Endothelial cell (in vitro differentiated cells): Measurements from ENCODE around the gene PTPRK. TPM values are rescaled to one million over a fixed set of nuclear protein-coding genes. Genes with fewer than 3 reads are reported as not detected.
A peak's percentile ranks its signal among the peaks of the same experiment; 100 is the strongest.

Experiments used
- DNase-seq: peaks from one replicate; pipeline ENCODE4 v3.0.0; 2021; ENCODE audit warnings: low spot score
- H3K27ac Mint-ChIP-seq: one replicate; pipeline ENCODE4 v1.8.0; 2021; ENCODE audit warnings: mixed read lengths, inconsistent platforms; ENCODE audit not compliant: unreplicated experiment
- H3K27me3 Mint-ChIP-seq: one replicate; pipeline ENCODE4 v1.8.0; 2021; ENCODE audit warnings: mild to moderate bottlenecking, moderate library complexity, mixed read lengths, inconsistent platforms; ENCODE audit not compliant: unreplicated experiment
- H3K36me3 Mint-ChIP-seq: one replicate; pipeline ENCODE4 v1.8.0; 2021; ENCODE audit warnings: mild to moderate bottlenecking, low read depth, mixed read lengths, inconsistent platforms; ENCODE audit not compliant: unreplicated experiment
- H3K4me1 Mint-ChIP-seq: one replicate; pipeline ENCODE4 v1.8.0; 2021; ENCODE audit warnings: mild to moderate bottlenecking, mixed read lengths, inconsistent platforms; ENCODE audit not compliant: unreplicated experiment
- H3K4me3 Mint-ChIP-seq: one replicate; pipeline ENCODE4 v1.8.0; 2021; ENCODE audit warnings: mild to moderate bottlenecking, mixed read lengths, inconsistent platforms; ENCODE audit not compliant: unreplicated experiment
- H3K9me3 Mint-ChIP-seq: one replicate; pipeline ENCODE4 v1.8.0; 2021; ENCODE audit warnings: mixed read lengths, inconsistent platforms; ENCODE audit not compliant: unreplicated experiment
- total RNA-seq: library from RNA; stranded (reverse); fragmentation: NEBNext Ultra II Directional; extraction: Animal tissue kit (Norgen Biotek cat#: 25700); gene quantifications from one replicate; pipeline ENCODE4 v1.2.1, GENCODE V29; 2021; ENCODE audit not compliant: unreplicated experiment
- TF ChIP-seq, protein P1 (sequence below): fragments of 200-600 bp; sonication (generic); IDR thresholded peaks from one replicate; pipeline ENCODE4 v1.5.0; 2021; ENCODE audit warnings: antibody characterized with exemption; ENCODE audit not compliant: unreplicated experiment

PTPRK gene
- total RNA-seq, 1 donor from 2014 or later, result 47.3 TPM

DNA sequence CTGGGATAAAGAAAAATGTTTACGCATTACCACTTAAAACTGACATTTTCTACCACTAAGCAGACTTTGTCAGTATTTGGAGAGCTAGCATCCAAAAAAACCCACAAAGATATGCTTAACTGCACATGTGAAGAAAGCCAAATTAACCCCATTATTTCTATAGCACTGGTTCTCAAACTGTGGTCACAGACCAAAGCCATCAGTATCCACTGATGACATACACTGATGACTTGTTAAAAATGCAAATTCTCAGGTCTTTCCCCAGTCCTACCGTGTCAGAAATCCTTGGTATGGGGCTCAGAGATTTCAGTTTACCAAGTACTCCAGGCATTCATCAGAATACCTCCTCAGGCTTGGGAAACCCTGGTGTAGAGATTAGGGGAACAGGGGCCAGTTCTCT lies 230.2 kb downstream of the PTPRK start:
- no peak for DNase-seq
- Mint-ChIP-seq H3K4me3 (no peak overlapping the region), H3K27ac (no peak overlapping the region), H3K9me3 (no peaks in the 10 kb centered on the region), H3K4me1 (no peaks in the 10 kb centered on the region), H3K27me3 (peaks cover 6% of the 10 kb centered on the region), H3K36me3 (no peaks in the 10 kb centered on the region)
- TF ChIP-seq, protein P1, sequence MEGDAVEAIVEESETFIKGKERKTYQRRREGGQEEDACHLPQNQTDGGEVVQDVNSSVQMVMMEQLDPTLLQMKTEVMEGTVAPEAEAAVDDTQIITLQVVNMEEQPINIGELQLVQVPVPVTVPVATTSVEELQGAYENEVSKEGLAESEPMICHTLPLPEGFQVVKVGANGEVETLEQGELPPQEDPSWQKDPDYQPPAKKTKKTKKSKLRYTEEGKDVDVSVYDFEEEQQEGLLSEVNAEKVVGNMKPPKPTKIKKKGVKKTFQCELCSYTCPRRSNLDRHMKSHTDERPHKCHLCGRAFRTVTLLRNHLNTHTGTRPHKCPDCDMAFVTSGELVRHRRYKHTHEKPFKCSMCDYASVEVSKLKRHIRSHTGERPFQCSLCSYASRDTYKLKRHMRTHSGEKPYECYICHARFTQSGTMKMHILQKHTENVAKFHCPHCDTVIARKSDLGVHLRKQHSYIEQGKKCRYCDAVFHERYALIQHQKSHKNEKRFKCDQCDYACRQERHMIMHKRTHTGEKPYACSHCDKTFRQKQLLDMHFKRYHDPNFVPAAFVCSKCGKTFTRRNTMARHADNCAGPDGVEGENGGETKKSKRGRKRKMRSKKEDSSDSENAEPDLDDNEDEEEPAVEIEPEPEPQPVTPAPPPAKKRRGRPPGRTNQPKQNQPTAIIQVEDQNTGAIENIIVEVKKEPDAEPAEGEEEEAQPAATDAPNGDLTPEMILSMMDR, result no peak

DNA sequence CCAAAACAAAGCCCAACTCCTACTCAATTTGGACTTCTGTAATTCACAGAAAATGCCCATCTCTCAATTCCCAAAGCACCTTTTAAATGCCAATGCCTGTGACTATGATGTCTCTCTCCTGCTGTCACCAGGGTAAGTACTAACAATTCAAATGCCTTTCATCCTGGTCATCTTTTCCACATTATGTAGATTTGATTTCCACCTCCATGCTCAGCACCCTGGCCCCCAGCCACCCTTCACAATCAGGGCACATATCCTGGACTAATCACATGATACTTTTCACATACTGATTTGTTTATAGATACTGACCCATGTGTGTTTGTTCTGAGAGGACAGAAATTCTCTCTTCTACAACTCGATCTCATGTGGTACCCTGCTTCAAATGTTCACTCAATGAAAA lies 236.3 kb downstream of the PTPRK start:
- H3K27ac Mint-ChIP-seq, result no peak overlapping the region
- no peaks in the 10 kb centered on the region for H3K36me3 Mint-ChIP-seq
- TF ChIP-seq, protein P1, result no peak
- H3K4me1 Mint-ChIP-seq, result peaks cover 26% of the 10 kb centered on the region
- no peak for DNase-seq
- H3K4me3 Mint-ChIP-seq, result no peak overlapping the region
- H3K27me3 Mint-ChIP-seq, result peaks cover 6% of the 10 kb centered on the region
- H3K9me3 Mint-ChIP-seq, result no peaks in the 10 kb centered on the region

DNA sequence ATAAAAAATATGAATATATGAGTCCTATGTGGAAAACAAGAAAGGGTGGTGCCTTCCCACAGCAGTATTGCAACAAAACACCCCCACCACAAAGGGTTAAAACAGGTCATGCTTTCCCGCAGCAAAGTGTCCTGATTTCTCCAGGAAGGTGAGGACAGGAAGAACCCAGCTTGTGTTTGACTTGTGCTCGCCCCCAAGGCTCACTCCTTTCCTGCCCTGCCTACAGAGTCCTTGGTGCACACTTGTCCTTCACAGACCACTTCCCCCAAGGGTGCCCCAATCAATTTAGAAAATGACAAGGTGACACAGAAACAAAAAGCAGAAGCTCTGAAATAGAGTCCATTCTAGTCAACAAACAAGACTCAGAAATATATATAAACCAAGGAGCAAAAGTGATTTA lies 237.4 kb downstream of the PTPRK start:
- Mint-ChIP-seq H3K4me1 (peaks cover 26% of the 10 kb centered on the region), H3K9me3 (no peaks in the 10 kb centered on the region), H3K36me3 (no peaks in the 10 kb centered on the region), H3K4me3 (no peak overlapping the region), H3K27ac (peak overlapping the region; percentile 33), H3K27me3 (peaks cover 6% of the 10 kb centered on the region)
- TF ChIP-seq, protein P1, result no peak
- peak; percentile 9 for DNase-seq

DNA sequence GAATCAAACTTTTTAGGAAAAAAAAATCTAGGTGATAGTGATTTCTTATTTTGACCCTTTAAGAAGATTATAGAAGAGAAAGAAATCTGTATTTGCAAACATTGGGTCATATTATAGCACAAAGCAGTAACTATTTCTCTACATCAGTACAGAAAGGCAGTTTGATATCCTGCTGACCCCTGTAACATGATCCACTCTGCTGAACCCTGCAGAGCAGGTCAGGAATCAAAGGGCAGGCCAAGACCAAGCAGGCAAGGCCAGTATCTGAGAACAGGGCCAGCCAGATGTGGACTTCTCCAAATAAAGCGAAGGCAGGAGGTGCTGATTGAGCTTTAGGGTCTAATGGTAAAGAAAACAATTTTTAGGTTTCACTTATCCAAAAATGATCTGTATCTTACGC lies 239.4 kb downstream of the PTPRK start:
- H3K27me3 Mint-ChIP-seq, result peaks cover 1% of the 10 kb centered on the region
- TF ChIP-seq, protein P1, result no peak
- no peak overlapping the region for H3K27ac Mint-ChIP-seq
- peaks cover 26% of the 10 kb centered on the region for H3K4me1 Mint-ChIP-seq
- DNase-seq, result no peak
- no peaks in the 10 kb centered on the region for H3K36me3 Mint-ChIP-seq
- H3K9me3 Mint-ChIP-seq, result no peaks in the 10 kb centered on the region
- no peak overlapping the region for H3K4me3 Mint-ChIP-seq

DNA sequence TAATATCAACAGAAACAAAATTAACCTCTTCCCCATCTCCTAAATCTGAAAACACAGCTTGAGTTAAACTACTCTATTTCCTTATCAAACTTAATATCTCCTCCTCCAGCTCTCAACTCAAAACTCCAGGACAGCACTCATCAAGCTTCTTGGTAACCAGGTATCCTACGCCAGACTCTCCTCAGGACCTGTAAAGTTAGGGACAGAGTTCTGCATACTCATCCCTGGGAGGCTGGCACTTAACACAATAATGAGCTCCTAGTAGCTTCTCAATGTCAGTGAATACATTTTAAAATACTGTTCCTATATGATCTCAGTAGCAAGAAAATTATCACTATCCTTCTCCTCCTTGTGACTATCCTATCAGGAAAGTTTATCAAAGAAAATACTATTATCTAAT lies 240.3 kb downstream of the PTPRK start:
- Mint-ChIP-seq H3K27me3 (no peaks in the 10 kb centered on the region), H3K4me3 (no peak overlapping the region), H3K27ac (no peak overlapping the region), H3K4me1 (peaks cover 30% of the 10 kb centered on the region), H3K36me3 (no peaks in the 10 kb centered on the region), H3K9me3 (no peaks in the 10 kb centered on the region)
- DNase-seq, result no peak
- TF ChIP-seq, protein P1, result no peak
